Neural progenitor cell (in vitro differentiated cells): ENCODE measurements around the gene GAREM2. TPM values are rescaled to one million over a fixed set of nuclear protein-coding genes. Genes with fewer than 3 reads are reported as not detected.

ENCODE experiments used
- DNase-seq: peaks from one replicate; pipeline ENCODE4 v3.0.0-alpha.2; 2016; ENCODE audit warnings: low spot score
- H2AFZ ChIP-seq: fragments of 200-600 bp; sonication (generic); replicated peaks from 2 replicates; pipeline ENCODE4 v1.6.1; 2016; ENCODE audit warnings: antibody characterized with exemption
- H3F3A ChIP-seq: fragments of 200-600 bp; sonication (generic); 2 replicates; pipeline ENCODE4 v1.6.1; 2016; ENCODE audit warnings: antibody characterized with exemption, low read depth
- H3K27ac ChIP-seq: fragments of 200-600 bp; sonication (generic); 2 replicates; pipeline ENCODE4 v1.5.1; 2016; ENCODE audit warnings: mild to moderate bottlenecking
- H3K27me3 ChIP-seq: fragments of 200-600 bp; sonication (generic); 2 replicates; pipeline ENCODE4 v1.6.1; 2016; ENCODE audit warnings: mild to moderate bottlenecking, moderate library complexity
- H3K36me3 ChIP-seq: fragments of 200-600 bp; sonication (generic); 2 replicates; pipeline ENCODE4 v1.5.1; 2016
- H3K4me1 ChIP-seq: fragments of 200-600 bp; sonication (generic); 2 replicates; pipeline ENCODE4 v1.6.1; 2016; ENCODE audit warnings: mixed run types
- H3K4me2 ChIP-seq: fragments of 200-600 bp; sonication (generic); 2 replicates; pipeline ENCODE4 v1.6.1; 2016
- H3K4me3 ChIP-seq: fragments of 200-600 bp; sonication (generic); 2 replicates; pipeline ENCODE4 v1.5.1; 2016
- H3K79me2 ChIP-seq: fragments of 200-600 bp; sonication (generic); 2 replicates; pipeline ENCODE4 v1.6.1; 2016; ENCODE audit warnings: low read depth
- H3K9ac ChIP-seq: fragments of 200-600 bp; sonication (generic); 2 replicates; pipeline ENCODE4 v1.6.1; 2016
- H3K9me3 ChIP-seq: fragments of 200-600 bp; sonication (generic); 2 replicates; pipeline ENCODE4 v1.5.1; 2016; ENCODE audit warnings: low read depth
- H4K20me1 ChIP-seq: fragments of 200-600 bp; sonication (generic); 2 replicates; pipeline ENCODE4 v1.6.1; 2016; ENCODE audit warnings: low read depth
- H3K27ac Mint-ChIP-seq: 3 replicates; pipeline ENCODE4 v1.8.0; 2021; ENCODE audit warnings: mixed read lengths
- H3K27me3 Mint-ChIP-seq: 2 replicates; pipeline ENCODE4 v1.8.0; 2022; ENCODE audit warnings: low read depth, mild to moderate bottlenecking, inconsistent platforms, moderate library complexity, mixed read lengths; ENCODE audit not compliant: insufficient read depth
- H3K36me3 Mint-ChIP-seq: 3 replicates; pipeline ENCODE4 v1.8.0; 2021; ENCODE audit warnings: mixed read lengths
- H3K4me1 Mint-ChIP-seq: 3 replicates; pipeline ENCODE4 v1.8.0; 2021; ENCODE audit warnings: mixed read lengths
- H3K4me3 Mint-ChIP-seq: 3 replicates; pipeline ENCODE4 v1.8.0; 2021; ENCODE audit warnings: mild to moderate bottlenecking, moderate library complexity, mixed read lengths
- H3K9me3 Mint-ChIP-seq: 3 replicates; pipeline ENCODE4 v1.8.0; 2020; ENCODE audit warnings: mixed read lengths
- CTCF ChIP-seq: fragments of 200-600 bp; sonication (generic); IDR thresholded peaks from 2 replicates; pipeline ENCODE4 v1.5.1; 2017; ENCODE audit warnings: antibody characterized with exemption, mild to moderate bottlenecking
- EZH2 ChIP-seq: fragments of 200-600 bp; sonication (generic); IDR thresholded peaks from 2 replicates; pipeline ENCODE4 v1.6.1; 2017; ENCODE audit warnings: antibody characterized with exemption, mild to moderate bottlenecking, moderate library complexity
- EZH2phosphoT487 ChIP-seq: fragments of 200-600 bp; sonication (generic); IDR thresholded peaks from 2 replicates; pipeline ENCODE4 v1.6.1; 2017; ENCODE audit warnings: antibody characterized with exemption
- total RNA-seq: library from RNA; depleted of rRNA; stranded (reverse); fragments of >200 nt; gene quantifications from 2 replicates; pipeline ENCODE4 v1.2.3, GENCODE V29; 2015; ENCODE audit warnings: low replicate concordance

Gene GAREM2
- total RNA-seq, 1 donor from 2014 or later, result 20.0 TPM

- Histone ChIP-seq H3K79me2 (no peaks in the 10 kb centered on the region), H3K4me2 (no peak overlapping the region), H3F3A (no peaks in the 10 kb centered on the region), H3K9ac (no peak overlapping the region), H3K27me3 (no peaks in the 10 kb centered on the region), H3K27ac (no peak overlapping the region), H3K36me3 (no peaks in the 10 kb centered on the region), H3K4me3 (no peak overlapping the region), H4K20me1 (no peaks in the 10 kb centered on the region), H2AFZ (no peak overlapping the region), H3K9me3 (no peaks in the 10 kb centered on the region), H3K4me1 (no peaks in the 10 kb centered on the region)
- Mint-ChIP-seq H3K27ac (no peak overlapping the region), H3K9me3 (no peaks in the 10 kb centered on the region), H3K36me3 (peaks cover 33% of the 10 kb centered on the region), H3K4me1 (peaks cover 2% of the 10 kb centered on the region), H3K27me3 (peaks cover 1% of the 10 kb centered on the region), H3K4me3 (no peak overlapping the region)
- no peak for DNase-seq
- TF ChIP-seq EZH2 (no peak), CTCF (no peak), EZH2phosphoT487 (no peak)
Measured at GRCh38 chr2:26196683-26197418, 24.0 kb downstream of the GAREM2 start.

- no peaks in the 10 kb centered on the region for H3K27me3 Mint-ChIP-seq
- no peak overlapping the region for H3K4me3 Mint-ChIP-seq
- H3K9me3 Mint-ChIP-seq, result no peaks in the 10 kb centered on the region
- H3K4me3 ChIP-seq, result no peak overlapping the region
- TF ChIP-seq CTCF, result no peak
- no peak for TF ChIP-seq EZH2
- no peak for TF ChIP-seq EZH2phosphoT487
- no peaks in the 10 kb centered on the region for H3K36me3 ChIP-seq
- no peak overlapping the region for H3K27ac Mint-ChIP-seq
- no peak overlapping the region for H3K4me2 ChIP-seq
- no peaks in the 10 kb centered on the region for H4K20me1 ChIP-seq
- H3K9ac ChIP-seq, result no peak overlapping the region
- H3K27me3 ChIP-seq, result no peaks in the 10 kb centered on the region
- H3K27ac ChIP-seq, result no peak overlapping the region
- no peaks in the 10 kb centered on the region for H3K9me3 ChIP-seq
- H3F3A ChIP-seq, result no peaks in the 10 kb centered on the region
- H3K4me1 Mint-ChIP-seq, result peaks cover 7% of the 10 kb centered on the region
- H3K79me2 ChIP-seq, result no peaks in the 10 kb centered on the region
- H3K36me3 Mint-ChIP-seq, result peaks cover 37% of the 10 kb centered on the region
- no peak for DNase-seq
- no peak overlapping the region for H2AFZ ChIP-seq
- H3K4me1 ChIP-seq, result peaks cover 2% of the 10 kb centered on the region
Measured at GRCh38 chr2:26197516-26197915, 24.6 kb downstream of the GAREM2 start.

DNA sequence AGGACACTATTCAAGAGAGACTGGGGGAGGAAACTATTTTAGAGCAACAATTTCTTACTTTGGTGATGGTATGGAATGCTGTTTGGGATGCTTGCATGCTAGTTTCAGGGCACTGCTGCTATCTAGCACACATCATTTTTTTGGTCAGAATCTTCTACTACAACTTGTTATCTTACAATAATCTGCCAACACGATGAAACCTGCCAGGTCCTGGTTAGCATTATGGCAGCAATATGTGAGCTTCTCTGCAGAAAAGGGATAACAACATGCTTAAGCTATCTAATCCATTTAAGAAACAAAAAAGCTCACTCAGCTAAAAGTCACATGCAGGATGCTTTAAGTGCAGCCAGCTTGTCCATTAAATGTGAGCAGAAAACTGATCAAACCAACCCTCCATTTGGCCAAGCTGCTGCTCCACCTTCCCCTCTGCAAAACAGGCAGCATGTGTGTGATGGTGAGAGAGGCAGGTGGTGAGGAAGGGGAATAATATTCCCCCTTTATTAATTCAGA, 30.1 kb downstream of the GAREM2 start:
- TF ChIP-seq EZH2phosphoT487, result no peak
- TF ChIP-seq CTCF, result no peak
- no peak for TF ChIP-seq EZH2
- Histone ChIP-seq H3K4me3 (no peak overlapping the region), H3K4me2 (no peak overlapping the region), H3K27ac (no peak overlapping the region), H4K20me1 (no peaks in the 10 kb centered on the region), H3K9ac (no peak overlapping the region), H3K27me3 (no peaks in the 10 kb centered on the region), H3F3A (no peaks in the 10 kb centered on the region), H3K36me3 (no peaks in the 10 kb centered on the region), H3K9me3 (no peaks in the 10 kb centered on the region), H3K4me1 (peaks cover 16% of the 10 kb centered on the region), H3K79me2 (no peaks in the 10 kb centered on the region), H2AFZ (no peak overlapping the region)
- peaks cover 28% of the 10 kb centered on the region for H3K36me3 Mint-ChIP-seq
- no peaks in the 10 kb centered on the region for H3K9me3 Mint-ChIP-seq
- no peak overlapping the region for H3K4me3 Mint-ChIP-seq
- H3K4me1 Mint-ChIP-seq, result peaks cover 10% of the 10 kb centered on the region
- peak overlapping the region; percentile 51 for H3K27ac Mint-ChIP-seq
- H3K27me3 Mint-ChIP-seq, result no peaks in the 10 kb centered on the region
- no peak for DNase-seq
